Occipital lobe (tissue), 2 donors: ENCODE data around the gene IL17F. TPM values are rescaled to one million over a fixed set of nuclear protein-coding genes. Genes with fewer than 3 reads are reported as not detected.

Source experiments
- DNase-seq: peaks from one replicate; lab custom pipeline; 2025; lab: John Stamatoyannopoulos, UW
- total RNA-seq: library from RNA; depleted of rRNA; stranded (reverse); fragments of >200 nt; gene quantifications from one replicate; pipeline ENCODE4 v1.2.3, GENCODE V29; 2014

IL17F gene
- total RNA-seq, 1 donor from 2014 or later = not detected

DNA sequence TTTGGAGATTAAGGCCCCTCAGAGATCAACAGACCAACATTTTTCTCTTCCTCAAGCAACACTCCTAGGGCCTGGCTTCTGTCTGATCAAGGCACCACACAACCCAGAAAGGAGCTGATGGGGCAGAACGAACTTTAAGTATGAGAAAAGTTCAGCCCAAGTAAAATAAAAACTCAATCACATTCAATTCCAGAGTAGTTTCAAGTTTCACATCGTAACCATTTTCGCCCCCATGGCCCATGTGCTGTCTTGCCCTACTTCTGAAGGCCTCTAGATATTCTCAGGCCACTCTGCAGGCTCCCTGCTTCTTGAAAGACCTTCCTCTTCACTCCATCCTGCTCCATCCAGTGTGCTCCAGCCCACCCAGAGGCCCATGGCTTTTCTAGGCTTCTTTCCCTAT lies 53.9 kb downstream of the IL17F start:
- no peak for DNase-seq

DNA sequence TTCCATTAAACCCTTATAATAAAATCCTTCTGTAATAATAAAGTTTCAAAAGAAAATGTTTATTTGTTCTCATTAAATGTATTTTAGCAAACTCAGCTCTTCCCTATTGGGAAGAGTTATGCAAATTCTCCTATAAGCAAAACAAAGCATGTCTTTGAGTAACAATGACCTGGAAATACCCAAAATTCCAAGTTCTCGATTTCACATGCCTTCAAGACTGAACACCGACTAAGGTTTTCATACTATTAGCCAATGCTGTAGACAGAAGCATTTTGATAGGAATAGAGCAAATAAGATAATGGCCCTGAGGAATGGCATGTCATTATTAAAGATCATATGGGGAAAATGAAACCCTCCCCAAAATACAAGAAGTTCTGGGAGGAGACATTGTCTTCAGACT lies 54.3 kb downstream of the IL17F start:
- DNase-seq = no peak

DNA sequence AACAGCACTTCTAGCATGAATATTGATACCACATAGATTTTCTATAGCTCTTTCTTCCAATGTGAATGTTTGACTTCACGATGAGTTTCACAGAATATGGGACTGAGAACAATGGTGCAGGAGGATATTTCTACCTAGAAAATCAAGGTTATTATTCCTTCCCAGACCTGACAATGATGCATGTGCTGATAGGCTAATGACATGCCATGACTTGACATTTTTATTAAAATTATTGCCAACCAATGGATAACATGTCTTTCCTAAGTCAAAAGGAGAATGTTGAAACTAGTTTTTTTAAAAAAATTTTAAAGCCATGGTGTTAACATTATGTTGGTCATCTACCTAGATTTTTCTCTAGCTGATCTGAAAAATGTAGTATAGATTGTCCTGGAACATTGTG lies 57.2 kb downstream of the IL17F start:
- no peak for DNase-seq

Other genes with a start within 250 kb of the IL17F start
- gene PKHD1, start 156.9 kb downstream of the IL17F start, total RNA-seq = under 0.01 TPM
- not detected for gene IL17A, start 58.1 kb downstream of the IL17F start, total RNA-seq
- 15.0 TPM for gene MCM3, start 40.2 kb upstream of the IL17F start, total RNA-seq
- gene PAQR8, start 117.7 kb upstream of the IL17F start, total RNA-seq = 12.8 TPM
- gene EFHC1, start 175.8 kb upstream of the IL17F start, total RNA-seq = 37.0 TPM